HEK293 (cell line): ENCODE data around the gene SPTBN5.
"Not testable (repeated sequence)": the region's sequence is repeated elsewhere in the genome, so short reads cannot be mapped to it uniquely, and the experiment has no call there.

ENCODE experiments used
- CTCF ChIA-PET: fragments of 350-600 bp; formaldehyde crosslinking; extraction: SDS; loops from one replicate; lab custom pipeline; 2021; ENCODE audit warnings: antibody characterized with exemption; lab: Yijun Ruan, JAX
- POLR2A ChIA-PET: fragments of 300-600 bp; formaldehyde crosslinking; extraction: SDS; loops from one replicate; lab custom pipeline; 2020; ENCODE audit warnings: antibody characterized with exemption, inconsistent platforms; lab: Yijun Ruan, JAX
- H3K27ac ChIP-seq: fragments of 200-500 bp; sonication (Bioruptor generic); 2 replicates; pipeline ENCODE4 v1.5.1; 2014; ENCODE audit warnings: low read depth, low read length, control low read depth, inconsistent platforms; ENCODE audit errors: extremely low read depth
- H3K36me3 ChIP-seq, 2 experiments: fragments of 200-500 bp in 1 of 2; sonication (Bioruptor generic) in 1 of 2; 1 replicate in 1 of 2; 2 replicates in 1 of 2; pipeline ENCODE4 v1.5.1; 2014 to 2017; ENCODE audit warnings: inconsistent platforms in 2 of 2, low read length in 2 of 2; ENCODE audit not compliant: control insufficient read depth in 2 of 2, insufficient read depth in 1 of 2
- H3K4me1 ChIP-seq: fragments of 200-500 bp; sonication (Bioruptor generic); 2 replicates; pipeline ENCODE4 v1.5.1; 2014; ENCODE audit warnings: mild to moderate bottlenecking, low read length, inconsistent platforms; ENCODE audit not compliant: control insufficient read depth, insufficient read depth
- H3K4me3 ChIP-seq: 2 replicates; pipeline ENCODE4 v1.5.1; 2011; ENCODE audit warnings: low read depth, mild to moderate bottlenecking, control low read depth, low read length, moderate library complexity
- H3K9me3 ChIP-seq: fragments of 200-500 bp; sonication (Bioruptor generic); 2 replicates; pipeline ENCODE4 v1.5.1; 2014; ENCODE audit warnings: low read depth, low read length, inconsistent platforms; ENCODE audit not compliant: control insufficient read depth, insufficient read depth
- GLIS1 ChIP-seq: fragments of 450-650 bp; formaldehyde crosslinking; IDR thresholded peaks from 2 replicates; pipeline ENCODE4 v1.5.1; 2016; ENCODE audit warnings: missing biosample characterization, missing genetic modification characterization
- OVOL3 ChIP-seq: fragments of 450-650 bp; formaldehyde crosslinking; IDR thresholded peaks from 2 replicates; pipeline ENCODE4 v1.5.1; 2016; ENCODE audit warnings: missing biosample characterization, missing genetic modification characterization
- SP2 ChIP-seq: fragments of 450-650 bp; formaldehyde crosslinking; IDR thresholded peaks from 2 replicates; pipeline ENCODE4 v1.5.1; 2016; ENCODE audit warnings: missing biosample characterization, missing genetic modification characterization
- ZBTB44 ChIP-seq: fragments of 450-650 bp; IDR thresholded peaks from 2 replicates; pipeline ENCODE4 v1.5.1; 2018; ENCODE audit warnings: missing biosample characterization, mild to moderate bottlenecking, missing genetic modification characterization
- ZNF112 ChIP-seq: fragments of 450-650 bp; formaldehyde crosslinking; IDR thresholded peaks from 2 replicates; pipeline ENCODE4 v1.5.0; 2017; ENCODE audit warnings: missing biosample characterization, missing genetic modification characterization
- ZNF121 ChIP-seq: fragments of 450-650 bp; formaldehyde crosslinking; IDR thresholded peaks from 2 replicates; pipeline ENCODE4 v1.5.1; 2016; ENCODE audit warnings: missing biosample characterization, missing genetic modification characterization
- ZNF311 ChIP-seq: fragments of 450-650 bp; formaldehyde crosslinking; IDR thresholded peaks from 2 replicates; pipeline ENCODE4 v1.5.1; 2017; ENCODE audit warnings: missing biosample characterization, missing genetic modification characterization, borderline replicate concordance
- ZNF335 ChIP-seq: fragments of 450-650 bp; formaldehyde crosslinking; conservative IDR thresholded peaks from 2 replicates; pipeline ENCODE4 v1.5.1; 2016; ENCODE audit warnings: missing biosample characterization, missing genetic modification characterization
- ZNF518A ChIP-seq: fragments of 450-650 bp; formaldehyde crosslinking; conservative IDR thresholded peaks from 2 replicates; pipeline ENCODE4 v1.5.1; 2016; ENCODE audit warnings: low read depth, missing biosample characterization, missing genetic modification characterization
- ZNF548 ChIP-seq: fragments of 450-650 bp; formaldehyde crosslinking; IDR thresholded peaks from 2 replicates; pipeline ENCODE4 v1.5.1; 2016; ENCODE audit warnings: missing biosample characterization, missing genetic modification characterization
- ZNF560 ChIP-seq: fragments of 450-650 bp; formaldehyde crosslinking; IDR thresholded peaks from 2 replicates; pipeline ENCODE4 v1.5.1; 2017; ENCODE audit warnings: missing biosample characterization, missing genetic modification characterization, borderline replicate concordance
- ZNF777 ChIP-seq: fragments of 450-650 bp; formaldehyde crosslinking; IDR thresholded peaks from 2 replicates; pipeline ENCODE4 v1.5.1; 2017; ENCODE audit warnings: missing biosample characterization, missing genetic modification characterization, borderline replicate concordance
- TF ChIP-seq, protein P1 (sequence below): fragments of 450-650 bp; formaldehyde crosslinking; IDR thresholded peaks from 2 replicates; pipeline ENCODE4 v1.5.1; 2016; ENCODE audit warnings: missing biosample characterization, missing genetic modification characterization, low read depth
- TF ChIP-seq, protein P2 (sequence below): fragments of 450-650 bp; formaldehyde crosslinking; IDR thresholded peaks from 2 replicates; pipeline ENCODE4 v1.5.1; 2017; ENCODE audit warnings: missing biosample characterization, mild to moderate bottlenecking, missing genetic modification characterization, moderate library complexity

SPTBN5 gene

DNA sequence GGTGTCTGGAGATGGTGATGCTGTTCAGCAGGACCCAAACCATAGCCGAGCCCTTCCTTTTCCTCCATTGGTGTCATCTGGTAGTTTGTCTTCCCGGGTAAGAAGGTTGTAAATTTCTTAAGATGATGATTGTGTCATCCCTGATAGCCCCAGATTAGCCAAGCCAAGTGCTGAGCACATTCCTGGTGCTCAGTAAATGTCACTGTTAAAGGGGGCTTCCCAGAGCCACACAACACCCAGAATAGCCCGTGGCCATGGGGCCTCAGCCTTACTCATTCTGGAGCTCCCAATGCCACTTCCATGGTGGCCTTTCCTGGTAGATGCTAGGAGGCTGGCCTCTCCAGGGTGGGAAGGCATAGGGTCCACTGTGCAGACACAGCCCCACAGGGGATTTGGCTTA lies 59.8 kb downstream of the SPTBN5 start:
- H3K36me3 ChIP-seq = no peaks in the 10 kb centered on the region
- H3K9me3 ChIP-seq = no peaks in the 10 kb centered on the region
- TF ChIP-seq ZNF112 (no peak), ZNF311 (tag by site-specific recombination) (no peak), ZBTB44 (no peak), OVOL3 (no peak), ZNF121 (no peak)
- TF ChIP-seq, protein P1, sequence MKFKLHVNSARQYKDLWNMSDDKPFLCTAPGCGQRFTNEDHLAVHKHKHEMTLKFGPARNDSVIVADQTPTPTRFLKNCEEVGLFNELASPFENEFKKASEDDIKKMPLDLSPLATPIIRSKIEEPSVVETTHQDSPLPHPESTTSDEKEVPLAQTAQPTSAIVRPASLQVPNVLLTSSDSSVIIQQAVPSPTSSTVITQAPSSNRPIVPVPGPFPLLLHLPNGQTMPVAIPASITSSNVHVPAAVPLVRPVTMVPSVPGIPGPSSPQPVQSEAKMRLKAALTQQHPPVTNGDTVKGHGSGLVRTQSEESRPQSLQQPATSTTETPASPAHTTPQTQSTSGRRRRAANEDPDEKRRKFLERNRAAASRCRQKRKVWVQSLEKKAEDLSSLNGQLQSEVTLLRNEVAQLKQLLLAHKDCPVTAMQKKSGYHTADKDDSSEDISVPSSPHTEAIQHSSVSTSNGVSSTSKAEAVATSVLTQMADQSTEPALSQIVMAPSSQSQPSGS (tag by site-specific recombination) = no peak
- CTCF ChIA-PET = no interaction called here
- POLR2A ChIA-PET = no interaction called here
- H3K4me1 ChIP-seq = no peaks in the 10 kb centered on the region
- H3K4me3 ChIP-seq = no peak overlapping the region
- H3K27ac ChIP-seq = no peak overlapping the region

DNA sequence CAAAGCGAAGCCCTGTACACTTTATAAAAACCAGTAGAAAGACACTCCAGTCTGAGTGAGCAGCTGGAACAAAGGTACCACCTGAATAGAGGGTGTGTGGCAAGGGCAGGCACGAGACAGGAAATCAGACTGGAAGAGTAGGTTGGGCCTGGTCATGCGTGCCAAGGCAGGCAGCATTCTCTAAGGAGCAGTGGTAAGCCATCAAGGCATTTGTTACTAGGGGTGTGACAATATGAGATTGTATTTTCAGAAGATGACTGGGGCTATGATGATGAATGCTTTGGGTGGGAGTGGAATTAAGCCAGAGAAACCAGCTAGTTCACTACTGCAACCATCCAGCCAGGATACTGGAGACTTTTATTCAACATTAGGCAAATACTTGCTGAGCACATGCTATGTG lies 61.0 kb downstream of the SPTBN5 start:
- ChIA-PET POLR2A (no interaction called here), CTCF (interaction anchor here (0.5 to 0.6 kb wide), 2 partner anchors 27 to 266 kb away, joined by 3 to 4 read pairs; no protein-coding TSS in a partner anchor)
- no peak overlapping the region for H3K4me3 ChIP-seq
- no peaks in the 10 kb centered on the region for H3K9me3 ChIP-seq
- TF ChIP-seq, protein P2, sequence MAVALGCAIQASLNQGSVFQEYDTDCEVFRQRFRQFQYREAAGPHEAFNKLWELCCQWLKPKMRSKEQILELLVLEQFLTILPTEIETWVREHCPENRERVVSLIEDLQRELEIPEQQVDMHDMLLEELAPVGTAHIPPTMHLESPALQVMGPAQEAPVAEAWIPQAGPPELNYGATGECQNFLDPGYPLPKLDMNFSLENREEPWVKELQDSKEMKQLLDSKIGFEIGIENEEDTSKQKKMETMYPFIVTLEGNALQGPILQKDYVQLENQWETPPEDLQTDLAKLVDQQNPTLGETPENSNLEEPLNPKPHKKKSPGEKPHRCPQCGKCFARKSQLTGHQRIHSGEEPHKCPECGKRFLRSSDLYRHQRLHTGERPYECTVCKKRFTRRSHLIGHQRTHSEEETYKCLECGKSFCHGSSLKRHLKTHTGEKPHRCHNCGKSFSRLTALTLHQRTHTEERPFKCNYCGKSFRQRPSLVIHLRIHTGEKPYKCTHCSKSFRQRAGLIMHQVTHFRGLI (tag by site-specific recombination) = no peak
- no peak for TF ChIP-seq ZNF335 (tag by site-specific recombination)
- H3K27ac ChIP-seq = no peak overlapping the region
- no peaks in the 10 kb centered on the region for H3K36me3 ChIP-seq
- H3K4me1 ChIP-seq = no peaks in the 10 kb centered on the region

- no peaks in the 10 kb centered on the region for H3K9me3 ChIP-seq
- H3K36me3 ChIP-seq = no peaks in the 10 kb centered on the region
- H3K27ac ChIP-seq = no peak overlapping the region
- no peaks in the 10 kb centered on the region for H3K4me1 ChIP-seq
- H3K4me3 ChIP-seq = no peak overlapping the region
- ChIA-PET CTCF (no interaction called here), POLR2A (no interaction called here)
- TF ChIP-seq ZNF548 (no peak), ZNF121 (0 out of 2 replicates have a peak, but pooled peaks have one; percentile 43)
Observed at GRCh38 chr15:41832208-41832607, 61.6 kb downstream of the SPTBN5 start.

- H3K27ac ChIP-seq, H3K4me3 ChIP-seq, POLR2A ChIA-PET, H3K4me1 ChIP-seq, H3K36me3 ChIP-seq, H3K9me3 ChIP-seq: not testable (repeated sequence)
- CTCF ChIA-PET = interaction anchor here (1.3 kb wide), 1 partner anchor 74 kb away, joined by 6 read pairs; no protein-coding TSS in a partner anchor
Observed at GRCh38 chr15:41831291-41831690, 62.6 kb downstream of the SPTBN5 start.

DNA sequence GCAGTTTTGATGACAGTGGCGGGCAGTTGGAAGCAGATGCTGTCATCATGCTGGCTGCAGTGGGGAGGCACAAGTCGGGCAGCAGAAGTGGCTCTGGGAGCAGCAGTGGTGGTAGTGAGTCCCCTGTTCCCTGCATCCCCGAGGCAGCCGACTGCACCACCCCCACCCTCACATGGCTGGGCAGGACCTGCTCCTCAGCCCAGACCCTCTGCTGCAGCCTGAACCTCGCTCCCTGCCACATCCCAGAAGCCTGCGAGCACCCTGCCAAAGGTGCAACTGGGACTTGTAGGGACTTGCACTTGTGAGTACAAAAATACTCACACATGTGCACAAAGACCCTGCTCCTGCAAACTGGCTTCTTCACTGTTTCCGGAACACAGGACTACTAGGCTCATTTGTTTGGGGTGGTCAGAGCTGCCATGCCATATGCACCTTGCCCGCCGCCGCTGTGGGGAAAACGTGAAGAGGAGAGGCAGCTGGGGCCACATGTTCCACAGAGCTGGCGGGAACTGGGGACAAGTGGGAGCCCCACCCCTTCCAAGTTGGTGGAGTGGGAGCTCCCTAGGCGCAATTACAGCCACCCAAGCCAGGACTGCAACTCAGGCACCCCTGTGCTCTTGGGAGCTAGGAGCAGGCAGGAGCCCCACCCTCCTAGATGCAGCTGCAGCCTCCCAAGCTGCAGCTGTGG lies 63.8 kb downstream of the SPTBN5 start:
- Histone ChIP-seq H3K27ac (no peak overlapping the region), H3K4me3 (no peak overlapping the region), H3K36me3 (peaks cover 0 to 2% of the 10 kb centered on the region in 2 experiments; a peak in 1 of 3 replicates), H3K9me3 (no peaks in the 10 kb centered on the region), H3K4me1 (no peaks in the 10 kb centered on the region)
- CTCF ChIA-PET = no interaction called here
- POLR2A ChIA-PET = no interaction called here
- TF ChIP-seq SP2 (tag by site-specific recombination) = no peak
- TF ChIP-seq ZNF518A = no peak
- TF ChIP-seq GLIS1 (tag by site-specific recombination) = no peak
- TF ChIP-seq ZNF560 (tag by site-specific recombination) = no peak
- TF ChIP-seq ZNF777 = no peak
